HG03575 (cell line): ENCODE results near the gene LRRC19.

Source experiments
- ATAC-seq: cut with Tn5 transposase; IDR thresholded peaks from one replicate; pipeline ENCODE4 v1.9.1; 2021; ENCODE audit not compliant: unreplicated experiment, insufficient number of reproducible peaks, low FRiP score; ENCODE audit errors: extremely low read depth

The LRRC19 gene, protein sequence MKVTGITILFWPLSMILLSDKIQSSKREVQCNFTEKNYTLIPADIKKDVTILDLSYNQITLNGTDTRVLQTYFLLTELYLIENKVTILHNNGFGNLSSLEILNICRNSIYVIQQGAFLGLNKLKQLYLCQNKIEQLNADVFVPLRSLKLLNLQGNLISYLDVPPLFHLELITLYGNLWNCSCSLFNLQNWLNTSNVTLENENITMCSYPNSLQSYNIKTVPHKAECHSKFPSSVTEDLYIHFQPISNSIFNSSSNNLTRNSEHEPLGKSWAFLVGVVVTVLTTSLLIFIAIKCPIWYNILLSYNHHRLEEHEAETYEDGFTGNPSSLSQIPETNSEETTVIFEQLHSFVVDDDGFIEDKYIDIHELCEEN

GRCh38 chr9:27005491-27005890 is at the start of gene LRRC19:
TSS of gene LRRC19 (minus strand) at chr9:27005672. CDS start at chr9:26999694, 5,978 bp downstream.
- no peak for ATAC-seq

GRCh38 chr9:27054841-27055240 is 49.4 kb upstream of the LRRC19 start:
- ATAC-seq = no peak

GRCh38 chr9:27054125-27054524 is 48.7 kb upstream of the LRRC19 start:
- ATAC-seq = no peak

DNA sequence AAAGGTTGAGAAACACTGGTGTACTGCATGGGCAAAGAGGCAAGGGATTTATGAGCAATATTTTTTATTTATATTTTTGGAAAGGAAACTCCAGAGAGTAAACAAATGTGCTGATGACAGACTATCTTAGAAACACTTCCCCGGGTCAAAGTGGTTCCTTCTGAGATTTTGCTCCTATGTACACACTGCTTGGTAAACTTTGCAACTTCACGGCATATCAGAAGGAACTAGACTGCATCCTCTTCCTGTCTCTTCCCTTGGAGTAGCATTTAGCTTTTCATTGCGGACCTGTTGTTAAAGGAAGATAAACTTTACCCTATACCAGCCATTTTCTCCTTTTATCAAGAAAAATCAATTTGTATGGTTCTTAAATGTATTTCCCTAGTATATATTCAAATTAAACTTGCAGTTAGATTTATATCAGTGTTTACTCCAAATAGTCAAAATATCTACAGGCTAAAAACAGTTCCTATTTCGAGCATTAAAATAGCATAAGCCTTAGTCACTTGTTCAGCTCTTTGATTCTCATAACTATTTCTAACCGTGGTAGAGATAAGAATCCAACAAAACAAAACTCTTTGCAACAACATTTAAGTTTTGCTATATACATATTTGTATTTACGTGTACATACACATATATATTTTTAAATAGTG is 48.0 kb upstream of the LRRC19 start:
- ATAC-seq = no peak

GRCh38 chr9:27047136-27047535 is 41.7 kb upstream of the LRRC19 start:
- ATAC-seq = no peak

GRCh38 chr9:27043176-27043575 is 37.7 kb upstream of the LRRC19 start:
- ATAC-seq = no peak

DNA sequence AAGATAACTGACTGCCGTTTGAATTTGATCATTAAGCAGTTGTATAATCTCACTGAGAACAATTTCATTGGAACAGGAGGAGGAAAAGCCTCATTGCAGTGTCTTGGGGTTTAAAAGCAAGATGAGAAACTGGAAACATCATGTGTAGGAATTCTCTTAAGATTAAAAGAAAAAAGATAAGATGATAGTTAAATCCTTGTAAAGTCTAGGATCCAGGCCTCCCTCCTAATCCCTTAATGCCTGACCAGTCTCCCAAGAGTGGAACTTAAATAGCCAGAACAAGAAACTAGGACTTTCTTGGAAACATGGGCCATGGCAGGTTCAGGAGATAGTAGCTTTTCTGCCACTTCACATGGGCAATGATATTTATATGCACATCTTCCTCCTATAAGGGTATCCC is 37.0 kb upstream of the LRRC19 start:
- no peak for ATAC-seq

DNA sequence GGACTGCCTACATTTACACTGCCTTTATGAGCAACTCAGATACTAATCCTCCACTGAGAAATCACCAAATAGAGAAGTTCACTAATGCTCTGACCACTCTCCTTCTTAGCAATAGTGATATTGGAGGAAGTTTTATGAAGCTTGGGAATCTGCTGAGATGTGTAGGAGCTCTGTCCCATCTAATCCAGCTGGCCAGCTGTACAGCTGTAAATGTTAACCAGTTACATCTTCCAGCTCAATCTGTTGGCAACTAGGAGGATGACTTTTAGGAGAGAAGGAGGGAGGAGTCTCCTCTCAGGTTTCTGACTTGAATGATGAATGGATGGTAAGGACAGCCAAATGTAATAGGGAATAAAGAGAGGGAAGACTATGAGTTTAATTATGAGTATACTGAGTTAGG is 36.3 kb upstream of the LRRC19 start:
- ATAC-seq = no peak

GRCh38 chr9:27037499-27037898 is 32.0 kb upstream of the LRRC19 start:
- ATAC-seq = no peak

GRCh38 chr9:27033815-27034403 is 28.4 kb upstream of the LRRC19 start:
- no peak for ATAC-seq

- ATAC-seq = no peak
Measured at GRCh38 chr9:27029186-27029585, 23.7 kb upstream of the LRRC19 start.

GRCh38 chr9:27022920-27023319 is 17.4 kb upstream of the LRRC19 start:
- no peak for ATAC-seq

DNA sequence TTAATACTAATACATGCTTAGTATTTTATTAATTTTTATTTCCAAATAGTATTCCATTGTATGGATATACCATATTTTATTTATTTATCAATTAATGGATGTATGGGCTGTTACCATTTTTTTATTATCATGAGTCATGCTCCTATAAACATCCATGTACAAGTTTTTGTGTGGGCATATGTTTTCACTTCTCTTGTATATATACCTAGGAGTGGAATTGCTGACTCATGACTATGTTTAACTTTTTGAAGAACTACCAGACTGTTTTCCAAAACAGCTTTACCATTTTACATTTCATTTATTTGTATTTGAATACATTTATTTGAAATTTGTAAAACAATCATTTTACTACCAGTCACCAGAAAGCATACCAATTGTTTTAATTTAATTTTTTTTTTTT is 14.1 kb upstream of the LRRC19 start:
- ATAC-seq = no peak

DNA sequence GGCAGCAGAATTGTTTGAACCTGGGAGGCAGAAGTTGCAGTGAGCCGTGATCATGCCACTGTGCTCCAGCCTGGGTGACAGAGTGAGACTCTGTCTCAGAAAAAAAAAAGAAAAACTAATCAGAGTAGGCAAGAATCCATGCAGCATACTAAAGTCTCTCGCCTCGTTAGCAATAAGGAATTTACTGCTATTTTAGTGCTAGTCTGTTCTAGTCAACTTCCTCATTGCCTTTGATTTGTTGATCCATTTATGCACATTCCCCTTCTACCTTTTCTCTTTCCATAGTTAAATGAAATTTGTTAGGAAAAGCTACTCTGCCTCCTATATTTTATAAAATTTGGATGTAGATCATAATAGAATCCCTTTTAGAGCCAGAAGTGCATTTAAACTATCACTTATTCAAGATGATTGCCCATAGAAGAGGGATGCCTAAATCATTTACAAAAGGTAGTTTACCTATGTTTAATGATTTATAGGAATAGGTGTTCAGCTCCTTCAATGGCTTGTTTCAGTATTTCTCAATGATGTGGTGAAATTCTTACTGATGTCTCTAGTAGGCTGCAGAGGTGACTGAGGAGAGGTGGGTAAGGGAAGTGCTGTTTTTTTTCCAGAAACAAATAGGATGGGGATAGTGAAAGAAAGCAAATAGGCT is 1.9 kb downstream of the LRRC19 start:
- no peak for ATAC-seq

DNA sequence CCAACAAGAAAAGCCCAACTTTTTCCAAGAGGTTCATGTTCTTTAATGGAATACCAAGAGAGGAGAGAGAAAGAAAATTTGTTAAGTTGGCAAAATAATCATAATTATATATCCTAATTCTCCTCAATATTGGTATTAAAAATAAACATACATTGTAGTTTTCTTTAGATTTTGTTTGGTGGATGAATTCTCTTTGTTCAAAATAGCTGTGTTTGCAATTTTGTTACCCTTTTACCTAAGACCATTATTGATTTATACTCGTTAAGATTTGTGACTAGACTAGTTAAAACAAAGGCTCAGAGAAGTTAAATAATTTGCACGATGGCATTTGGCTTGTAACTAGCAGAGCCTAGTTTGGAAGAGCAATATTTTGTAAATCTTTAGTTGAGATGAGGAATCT is 9.7 kb downstream of the LRRC19 start:
- ATAC-seq = no peak

DNA sequence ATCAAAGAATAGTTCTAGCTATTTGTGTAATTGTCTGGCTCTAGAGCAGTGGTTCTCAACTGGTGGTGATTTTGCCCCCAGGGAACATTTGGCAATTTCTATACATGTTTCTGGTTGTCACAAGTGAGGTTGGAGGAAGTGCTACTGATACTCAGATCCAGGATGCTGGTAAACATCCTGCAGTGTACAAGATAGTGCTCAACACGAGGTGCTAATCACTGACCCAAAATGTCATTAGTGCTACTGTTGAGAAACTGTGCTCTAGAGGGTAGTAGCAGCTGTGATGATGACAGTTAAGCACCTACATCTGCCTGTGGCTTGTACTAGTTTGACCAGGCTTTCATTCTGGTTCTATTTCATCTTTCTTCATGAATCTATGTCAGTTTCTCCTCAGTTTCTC is 22.1 kb downstream of the LRRC19 start:
- no peak for ATAC-seq

GRCh38 chr9:26975728-26976707 is 29.5 kb downstream of the LRRC19 start:
- no peak for ATAC-seq

DNA sequence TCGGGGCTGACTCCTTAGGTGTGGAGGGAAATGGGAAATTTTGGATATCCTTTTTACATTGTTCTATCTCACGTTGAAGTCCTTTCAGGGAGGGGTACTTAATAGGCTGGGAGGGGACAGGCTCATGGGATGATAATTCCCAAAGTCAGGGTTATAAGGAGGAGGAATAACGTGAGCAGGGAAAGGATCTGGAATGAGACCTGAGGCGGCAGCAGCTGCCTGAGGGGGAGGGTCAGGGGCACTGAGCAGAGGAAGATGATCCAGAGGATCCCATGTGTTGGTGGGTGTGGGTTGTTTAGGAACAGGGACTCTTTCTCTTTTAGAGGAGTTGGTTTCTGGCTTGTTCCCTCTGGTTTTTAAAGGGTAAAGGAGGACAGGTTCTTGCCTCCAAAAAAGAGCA is 30.5 kb downstream of the LRRC19 start:
- no peak for ATAC-seq

GRCh38 chr9:26973989-26974388 is 31.5 kb downstream of the LRRC19 start:
- no peak for ATAC-seq
